ENCODE measurements around the gene TBXA2R. TPM values are rescaled to one million over a fixed set of nuclear protein-coding genes. Genes with fewer than 3 reads are reported as not detected.

TBXA2R gene
- total and polyA plus RNA-seq, 12 donors: 1.6 to 4.0 (median 3.0) TPM

GRCh38 chr19:3634496-3635045, 27.9 kb upstream of the TBXA2R start:
- Histone ChIP-seq H3K9me3 (no peaks in the 10 kb centered on the region), H3K27me3 (no peaks in the 10 kb centered on the region), H3K36me3 (peaks cover 0 to 90% (median 29%) of the 10 kb centered on the region in 9 donors), H3K27ac (no peak overlapping the region), H3K4me1 (no peaks in the 10 kb centered on the region), H3K4me3 (no peak overlapping the region)
- 95 to 97% methylated on average over 19 of the region's 19 CpGs for WGBS, 2 donors
- ATAC-seq (no peak), DNase-seq (no peak)
- TF ChIP-seq CTCF (IDR thresholded peaks at IDR 0.05): no peak
- intact Hi-C loops (cut with DNase I): no loop called here

DNA sequence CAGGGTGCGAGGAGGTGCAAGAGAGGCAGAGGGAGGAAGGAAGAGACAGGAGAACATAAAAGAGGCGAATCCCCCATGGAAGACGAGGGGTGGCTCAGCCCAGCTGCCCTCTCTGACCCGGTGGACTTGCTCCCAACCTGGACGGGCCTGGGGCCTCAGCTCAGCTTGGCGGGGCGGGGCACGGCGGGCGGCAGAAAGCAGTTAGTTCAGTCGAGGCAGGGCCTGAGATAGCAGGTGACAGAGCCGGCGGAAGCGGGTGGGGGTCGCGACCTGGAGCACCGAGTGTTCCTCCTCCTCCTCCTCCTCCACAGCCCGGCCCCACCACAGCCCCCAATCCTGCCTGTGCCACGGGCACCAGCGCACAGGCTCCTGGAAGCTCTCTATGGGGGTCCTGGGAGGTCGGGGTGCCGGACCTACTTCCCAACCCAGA, 26.9 kb upstream of the TBXA2R start:
- TF ChIP-seq CTCF (IDR thresholded peaks at IDR 0.05): no peak
- no peaks in the 10 kb centered on the region for H3K27me3 ChIP-seq
- no peak for ATAC-seq
- intact Hi-C loops (cut with DNase I): no loop called here
- peaks cover 0 to 80% (median 21%) of the 10 kb centered on the region in 9 donors for H3K36me3 ChIP-seq
- H3K9me3 ChIP-seq: no peaks in the 10 kb centered on the region
- no peak for DNase-seq
- no peak overlapping the region for H3K4me3 ChIP-seq
- 90 to 93% methylated on average over 20 to 22 of the region's 22 CpGs for WGBS, 2 donors
- no peak overlapping the region for H3K27ac ChIP-seq
- H3K4me1 ChIP-seq: no peaks in the 10 kb centered on the region

GRCh38 chr19:3632739-3633558, 26.3 kb upstream of the TBXA2R start:
- Histone ChIP-seq H3K27ac (no peak overlapping the region), H3K4me3 (no peak overlapping the region), H3K9me3 (no peaks in the 10 kb centered on the region), H3K27me3 (no peaks in the 10 kb centered on the region), H3K36me3 (peaks cover 0 to 73% (median 15%) of the 10 kb centered on the region in 9 donors), H3K4me1 (no peaks in the 10 kb centered on the region)
- no peak for DNase-seq
- no peak for TF ChIP-seq CTCF (IDR thresholded peaks at IDR 0.05)
- 88 to 90% methylated on average over 50 of the region's 50 CpGs for WGBS, 2 donors
- no peak for ATAC-seq
- intact Hi-C loops (cut with DNase I): no loop called here

DNA sequence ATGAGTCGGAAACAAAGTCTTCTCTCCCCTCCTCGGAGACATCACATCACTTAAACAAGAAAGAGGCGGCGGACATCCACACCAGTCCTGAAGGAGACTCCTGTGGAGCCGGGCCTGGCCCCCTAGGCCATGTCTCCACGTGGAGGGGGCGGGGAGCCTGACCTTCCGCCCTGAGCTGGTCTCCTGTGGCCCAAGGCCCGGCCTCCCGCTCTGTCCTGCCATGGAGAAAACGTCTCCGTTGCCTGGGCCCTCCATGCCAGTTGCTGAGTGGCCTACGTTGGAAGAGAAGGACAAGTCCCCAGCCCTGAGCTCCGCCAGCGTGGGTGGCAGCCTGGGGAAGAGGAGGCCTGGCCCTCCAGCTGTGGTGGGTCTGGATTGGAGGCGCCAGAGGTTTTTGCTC, 25.4 kb upstream of the TBXA2R start:
- peaks cover 0 to 6% (median 0%) of the 10 kb centered on the region in 9 donors for H3K4me1 ChIP-seq
- H3K36me3 ChIP-seq: peaks cover 0 to 65% (median 6%) of the 10 kb centered on the region in 9 donors
- no peaks in the 10 kb centered on the region for H3K9me3 ChIP-seq
- DNase-seq (no peak), ATAC-seq (peak in 1 of 8 donors; percentile 3)
- TF ChIP-seq CTCF (IDR thresholded peaks at IDR 0.05): no peak
- no peaks in the 10 kb centered on the region for H3K27me3 ChIP-seq
- WGBS, 2 donors: 80 to 81% methylated on average over 16 of the region's 16 CpGs
- intact Hi-C loops (cut with DNase I): no loop called here
- no peak overlapping the region for H3K27ac ChIP-seq
- H3K4me3 ChIP-seq: no peak overlapping the region

Data from heart right ventricle (tissue), 16 donors.